ENCODE results near the gene ZSCAN16.
"Not testable (repeated sequence)": the region's sequence is repeated elsewhere in the genome, so short reads cannot be mapped to it uniquely, and the experiment has no call there.

GRCh38 chr6:28080381-28080630, 44.1 kb upstream of the ZSCAN16 start, which contains the start of gene ZNF165:
- TF ChIP-seq CTCF, POLR2A, POLR2AphosphoS5 (IDR thresholded peaks at IDR 0.05): not testable (repeated sequence)

All from suprapubic skin (tissue), 4 donors.